OCI-LY1 (cell line): ENCODE measurements around the gene DCAKD.

Experiments used
- CTCF ChIP-seq: fragments of 200-600 bp; sonication (generic), shearing (Covaris generic); IDR thresholded peaks from 2 replicates; pipeline ENCODE4 v1.5.1; 2017; ENCODE audit warnings: mild to moderate bottlenecking, antibody characterized with exemption, low read length, moderate library complexity, mixed read lengths
- EZH2 ChIP-seq: fragments of 200-600 bp; sonication (generic), shearing (Covaris generic); IDR thresholded peaks from 2 replicates; pipeline ENCODE4 v1.8.0; 2017; ENCODE audit warnings: borderline replicate concordance, mixed run types, mild to moderate bottlenecking, antibody characterized with exemption, low read length, moderate library complexity, mixed read lengths

- TF ChIP-seq CTCF (no peak), EZH2 (no peak)
Measured at GRCh38 chr17:45051060-45051719, at the start of gene DCAKD.
